Aorta (tissue), 4 donors: ENCODE results near the gene ZRANB2. TPM values are rescaled to one million over a fixed set of nuclear protein-coding genes. Genes with fewer than 3 reads are reported as not detected.

ENCODE experiments used
- microRNA-seq, 2 donors: library from miRNA; unstranded; fragments of <30 nt; microRNA quantifications; one replicate each; pipeline ENCODE4 v1.2.0, GENCODE V29; 2020
- polyA plus RNA-seq, 2 donors: library from polyadenylated mRNA; stranded (reverse); fragments of 200-250 nt; gene quantifications; one replicate each; pipeline ENCODE4 v1.2.3, GENCODE V29; 2013
- total RNA-seq, 2 donors: library from RNA; stranded (reverse); fragmentation: NEBNext Ultra II Directional; extraction: Animal tissue kit (Norgen Biotek cat#: 25700); gene quantifications; one replicate each; pipeline ENCODE4 v1.2.1, GENCODE V29; 2021
- donor health status: healthy with polysubstance abuse.
- donor health status: Bipolar disorder and iron deficiency.
- donor health status: DM: no; HTN: no; CAD: no.
- donor health status: DM: yes; HTN: yes; CAD: no.

ZRANB2 gene
- total and polyA plus RNA-seq, 4 donors: 26.3 to 118 (median 100) TPM

Small RNA genes within 50 kb of the gene (microRNA-seq; reads per million reads assigned to microRNA genes)
- 160 to 273 reads per million in 2 donors for gene MIR186

Other genes starting within 250 kb of the ZRANB2 start
- 10 to 100 TPM; 32.7 to 40.0 TPM for gene PTGER3, start 33.2 kb downstream of the ZRANB2 start, total RNA-seq
- gene PTGER3, start 33.2 kb downstream of the ZRANB2 start, polyA plus RNA-seq: 10 to 100 TPM; 14.9 to 15.2 TPM